ENCODE results near the gene EFHD2. TPM values are rescaled to one million over a fixed set of nuclear protein-coding genes. Genes with fewer than 3 reads are reported as not detected.

The EFHD2 gene
- polyA plus RNA-seq, 3 donors: 314 to 329 (median 323) TPM

DNA sequence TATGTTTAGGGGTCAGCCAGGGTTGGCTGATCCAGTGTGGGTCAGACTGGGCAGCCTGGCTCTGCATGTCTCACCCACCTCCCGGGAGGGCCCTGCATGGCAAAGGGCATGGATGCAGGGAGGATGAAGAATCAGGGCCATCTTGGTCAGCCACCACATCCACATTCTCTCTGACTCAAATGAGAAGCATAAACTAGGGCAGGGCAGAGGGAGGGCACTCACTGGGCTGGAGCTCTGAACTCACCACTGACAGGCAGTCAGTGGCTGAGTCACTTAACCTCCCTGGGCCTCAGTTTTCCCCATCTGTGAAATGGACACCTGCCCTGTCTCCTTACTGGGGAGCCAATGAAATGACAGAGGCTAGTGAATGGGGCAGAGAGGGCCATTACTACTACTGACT is 42.5 kb downstream of the EFHD2 start:
- WGBS (ENCODE audit: insufficient coverage): no CpG with 5 or more reads among the region's 1 CpG
- no peaks in the 10 kb centered on the region for H3K36me3 Mint-ChIP-seq

DNA sequence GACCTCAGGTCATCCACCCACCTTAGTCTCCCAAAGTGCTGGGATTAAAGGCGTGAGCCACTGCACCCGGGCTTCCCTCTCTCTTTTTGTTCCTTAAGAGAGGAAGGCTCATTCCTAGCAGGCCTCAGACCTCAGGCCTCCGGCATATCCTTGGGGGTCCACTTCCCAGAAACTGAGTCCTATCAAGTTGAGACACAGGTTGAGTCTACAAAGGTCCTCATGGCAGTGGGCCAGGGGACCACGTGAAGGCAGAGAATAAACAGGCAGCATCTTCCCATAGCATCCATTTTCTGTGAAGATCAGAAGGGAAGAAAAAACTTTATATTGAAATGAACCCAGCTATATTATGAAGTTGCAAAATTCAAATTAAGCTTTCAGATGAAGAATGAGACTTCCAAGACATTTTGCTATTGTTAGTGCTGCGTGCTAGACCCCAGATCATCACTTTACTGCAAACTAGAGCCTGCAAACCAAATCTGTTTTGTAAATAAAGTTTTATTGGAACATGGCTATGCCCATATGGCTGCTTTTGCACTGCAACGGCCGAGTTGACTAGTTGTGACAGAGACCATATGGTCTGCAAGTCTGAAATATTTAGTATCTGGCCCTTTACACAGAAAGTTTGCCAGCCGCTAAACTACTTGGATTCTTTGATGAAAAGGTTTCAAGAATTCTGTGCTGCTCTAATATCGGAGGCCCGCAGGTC is 43.3 kb downstream of the EFHD2 start:
- Mint-ChIP-seq H3K36me3 (no peaks in the 10 kb centered on the region), H3K4me1 (peaks cover 9% of the 10 kb centered on the region), H3K27me3 (ENCODE audit: low read depth in 3 of 3) (peaks cover 2 to 4% (median 2%) of the 10 kb centered on the region in 3 donors), H3K27ac (no peak overlapping the region), H3K4me3 (no peak overlapping the region), H3K9me3 (peaks cover 0 to 2% (median 0%) of the 10 kb centered on the region in 7 donors)
- WGBS (ENCODE audit: insufficient coverage): 91% methylated on average over 5 of the region's 10 CpGs
- Histone ChIP-seq H3K36me3 (replicated peaks in 1 of 2; ENCODE audit: control insufficient read depth in 1 of 2, insufficient read depth in 2 of 2, low read length in 2 of 2) (no peaks in the 10 kb centered on the region), H3K9me3 (replicated peaks in 1 of 2; ENCODE audit: control insufficient read depth in 1 of 2, insufficient read depth in 1 of 2, low read length in 2 of 2) (no peaks in the 10 kb centered on the region), H4K20me1 (ENCODE audit: insufficient read depth, low read length) (no peaks in the 10 kb centered on the region), H3K4me2 (replicated peaks; ENCODE audit: extremely low read depth, low read length, poor library complexity, severe bottlenecking) (no peak overlapping the region), H3K9ac (ENCODE audit: insufficient read depth, low read length, poor library complexity, severe bottlenecking) (no peak overlapping the region), H3K79me2 (ENCODE audit: insufficient read depth, low read length) (no peaks in the 10 kb centered on the region), H2AFZ (ENCODE audit: insufficient read depth, low read depth, low read length, poor library complexity, severe bottlenecking) (no peak overlapping the region), H3K27me3 (ENCODE audit: control insufficient read depth in 2 of 2, insufficient read depth in 2 of 2, low read length in 2 of 2) (no peaks in the 10 kb centered on the region), H3K27ac (ENCODE audit: low read depth in 1 of 2, low read length in 2 of 2) (no peak overlapping the region), H3K4me1 (ENCODE audit: control insufficient read depth in 1 of 2, insufficient read depth in 2 of 2, low read length in 2 of 2) (no peaks in the 10 kb centered on the region), H3K4me3 (replicated peaks in 1 of 3; ENCODE audit: low read depth in 2 of 3, low read length in 3 of 3) (no peak overlapping the region)
- DNase-seq: no peak
- intact Hi-C loops (cut with micrococcal nuclease): loop anchor here in 1 of 2 donors (5.0 kb wide), 1 partner anchor 56 kb away; no protein-coding TSS in a partner anchor
- TF ChIP-seq CTCF (IDR thresholded peaks at IDR 0.05): no peak

More for the DNA sequence above, 42.5 kb downstream of the EFHD2 start:
- Mint-ChIP-seq H3K27ac (peak overlapping the region in 1 of 7 donors; percentile 38), H3K27me3 (ENCODE audit: low read depth in 3 of 3) (peaks cover 2 to 5% (median 4%) of the 10 kb centered on the region in 3 donors), H3K9me3 (peaks cover 0 to 2% (median 0%) of the 10 kb centered on the region in 7 donors), H3K4me3 (no peak overlapping the region), H3K4me1 (peaks cover 9% of the 10 kb centered on the region)
- Histone ChIP-seq H4K20me1 (ENCODE audit: insufficient read depth, low read length) (no peaks in the 10 kb centered on the region), H3K27ac (ENCODE audit: low read depth in 1 of 2, low read length in 2 of 2) (no peak overlapping the region), H3K79me2 (ENCODE audit: insufficient read depth, low read length) (no peaks in the 10 kb centered on the region), H2AFZ (ENCODE audit: insufficient read depth, low read depth, low read length, poor library complexity, severe bottlenecking) (no peak overlapping the region), H3K36me3 (replicated peaks in 1 of 2; ENCODE audit: control insufficient read depth in 1 of 2, insufficient read depth in 2 of 2, low read length in 2 of 2) (no peaks in the 10 kb centered on the region), H3K27me3 (ENCODE audit: control insufficient read depth in 2 of 2, insufficient read depth in 2 of 2, low read length in 2 of 2) (no peaks in the 10 kb centered on the region), H3K4me1 (ENCODE audit: control insufficient read depth in 1 of 2, insufficient read depth in 2 of 2, low read length in 2 of 2) (no peaks in the 10 kb centered on the region), H3K4me2 (replicated peaks; ENCODE audit: extremely low read depth, low read length, poor library complexity, severe bottlenecking) (no peak overlapping the region), H3K4me3 (replicated peaks in 1 of 3; ENCODE audit: low read depth in 2 of 3, low read length in 3 of 3) (no peak overlapping the region), H3K9me3 (replicated peaks in 1 of 2; ENCODE audit: control insufficient read depth in 1 of 2, insufficient read depth in 1 of 2, low read length in 2 of 2) (no peaks in the 10 kb centered on the region), H3K9ac (ENCODE audit: insufficient read depth, low read length, poor library complexity, severe bottlenecking) (no peak overlapping the region)
- intact Hi-C loops (cut with micrococcal nuclease): loop anchor here in 1 of 2 donors (5.0 kb wide), 1 partner anchor 55 kb away; no protein-coding TSS in a partner anchor
- no peak for DNase-seq
- no peak for TF ChIP-seq CTCF (IDR thresholded peaks at IDR 0.05)
